C4-2B (cell line): ENCODE measurements around the gene CACNA2D3.

Experiments
- ZFX ChIP-seq: fragments of 450-650 bp; IDR thresholded peaks from 2 replicates; pipeline ENCODE4 v1.6.1; 2017
- TF ChIP-seq, protein P1 (sequence below): fragments of 450-650 bp; conservative IDR thresholded peaks from 2 replicates; pipeline ENCODE4 v1.5.1; 2017; ENCODE audit warnings: mild to moderate bottlenecking

DNA sequence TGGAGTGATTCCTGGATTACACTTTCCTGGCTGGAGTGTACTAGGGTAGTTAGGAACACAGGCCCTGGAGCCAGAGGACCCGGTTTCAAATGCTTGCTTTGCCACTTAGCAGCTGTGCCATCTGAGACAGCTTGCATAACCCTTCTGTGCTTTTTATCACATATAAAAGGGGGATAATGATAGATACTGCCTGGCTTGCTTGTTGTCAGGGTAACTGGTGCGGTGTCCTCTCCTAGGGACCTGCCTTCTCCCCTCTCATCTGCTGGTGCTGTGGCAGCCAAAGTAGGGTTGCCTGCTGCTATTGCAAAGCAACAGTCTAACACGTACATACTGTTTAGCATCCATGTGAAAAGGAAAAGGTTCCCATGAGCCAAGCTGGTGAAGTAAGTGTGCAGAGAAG, 667.7 kb downstream of the CACNA2D3 start:
- TF ChIP-seq, protein P1, sequence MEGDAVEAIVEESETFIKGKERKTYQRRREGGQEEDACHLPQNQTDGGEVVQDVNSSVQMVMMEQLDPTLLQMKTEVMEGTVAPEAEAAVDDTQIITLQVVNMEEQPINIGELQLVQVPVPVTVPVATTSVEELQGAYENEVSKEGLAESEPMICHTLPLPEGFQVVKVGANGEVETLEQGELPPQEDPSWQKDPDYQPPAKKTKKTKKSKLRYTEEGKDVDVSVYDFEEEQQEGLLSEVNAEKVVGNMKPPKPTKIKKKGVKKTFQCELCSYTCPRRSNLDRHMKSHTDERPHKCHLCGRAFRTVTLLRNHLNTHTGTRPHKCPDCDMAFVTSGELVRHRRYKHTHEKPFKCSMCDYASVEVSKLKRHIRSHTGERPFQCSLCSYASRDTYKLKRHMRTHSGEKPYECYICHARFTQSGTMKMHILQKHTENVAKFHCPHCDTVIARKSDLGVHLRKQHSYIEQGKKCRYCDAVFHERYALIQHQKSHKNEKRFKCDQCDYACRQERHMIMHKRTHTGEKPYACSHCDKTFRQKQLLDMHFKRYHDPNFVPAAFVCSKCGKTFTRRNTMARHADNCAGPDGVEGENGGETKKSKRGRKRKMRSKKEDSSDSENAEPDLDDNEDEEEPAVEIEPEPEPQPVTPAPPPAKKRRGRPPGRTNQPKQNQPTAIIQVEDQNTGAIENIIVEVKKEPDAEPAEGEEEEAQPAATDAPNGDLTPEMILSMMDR: no peak
- no peak for TF ChIP-seq ZFX
